HL-60 (cell line): ENCODE measurements around the gene GRID1.

Experiments
- DNase-seq, 2 experiments: peaks; one replicate each; pipeline ENCODE4 v3.0.0-alpha.2; 2010 to 2020; ENCODE audit warnings: low read depth in 1 of 2, low spot score in 1 of 2
- H3K27ac ChIP-seq: fragments of 250-450 bp; sonication (Bioruptor Pico); replicated peaks from 2 replicates; pipeline ENCODE4 v1.5.1; 2020; ENCODE audit warnings: mild to moderate bottlenecking, moderate library complexity
- H3K27me3 ChIP-seq: fragments of 250-450 bp; sonication (Bioruptor Pico); 2 replicates; pipeline ENCODE4 v1.5.1; 2021; ENCODE audit warnings: mild to moderate bottlenecking, moderate library complexity; ENCODE audit not compliant: insufficient read depth, poor library complexity, severe bottlenecking
- H3K4me3 ChIP-seq: replicated peaks from 2 replicates; pipeline ENCODE4 v1.5.1; 2011; ENCODE audit warnings: mild to moderate bottlenecking, control low read depth, low read length; ENCODE audit not compliant: insufficient read depth
- CTCF ChIP-seq: IDR thresholded peaks from one replicate; pipeline ENCODE4 v1.5.1; 2011; ENCODE audit warnings: low read length, control low read depth, inconsistent platforms; ENCODE audit not compliant: insufficient read depth
- GABPA ChIP-seq: IDR thresholded peaks from 2 replicates; pipeline ENCODE4 v1.6.1; 2012; ENCODE audit warnings: low read depth
- POLR2AphosphoS5 ChIP-seq: IDR thresholded peaks from 2 replicates; pipeline ENCODE4 v1.6.1; 2012; ENCODE audit warnings: low read depth
- REST ChIP-seq: IDR thresholded peaks from 2 replicates; pipeline ENCODE4 v1.6.1; 2012; ENCODE audit warnings: low read depth; ENCODE audit not compliant: insufficient replicate concordance
- SPI1 ChIP-seq: IDR thresholded peaks from 2 replicates; pipeline ENCODE4 v1.6.1; 2012; ENCODE audit warnings: low read depth, mild to moderate bottlenecking, borderline replicate concordance

Gene GRID1

GRCh38 chr10:85735997-85736396 lies 630.6 kb downstream of the GRID1 start:
- no peak overlapping the region for H3K4me3 ChIP-seq
- H3K27ac ChIP-seq = no peak overlapping the region
- DNase-seq = no peak
- no peaks in the 10 kb centered on the region for H3K27me3 ChIP-seq
- TF ChIP-seq GABPA (no peak), REST (no peak), CTCF (no peak), SPI1 (no peak), POLR2AphosphoS5 (no peak)

GRCh38 chr10:85734791-85735190 lies 631.8 kb downstream of the GRID1 start:
- DNase-seq = no peak
- Histone ChIP-seq H3K4me3 (no peak overlapping the region), H3K27ac (no peak overlapping the region), H3K27me3 (no peaks in the 10 kb centered on the region)
- TF ChIP-seq REST (no peak), POLR2AphosphoS5 (no peak), GABPA (no peak), SPI1 (no peak), CTCF (no peak)

GRCh38 chr10:85724215-85724614 lies 642.4 kb downstream of the GRID1 start:
- no peaks in the 10 kb centered on the region for H3K27me3 ChIP-seq
- TF ChIP-seq REST (no peak), CTCF (no peak), GABPA (no peak), POLR2AphosphoS5 (no peak), SPI1 (no peak)
- no peak overlapping the region for H3K27ac ChIP-seq
- H3K4me3 ChIP-seq = no peak overlapping the region
- no peak for DNase-seq
